HG02759 (cell line): ENCODE data around the gene PPP2R2B.

Experiments used
- ATAC-seq: cut with Tn5 transposase; IDR thresholded peaks from one replicate; pipeline ENCODE4 v1.9.1; 2021; ENCODE audit warnings: mild to moderate bottlenecking, moderate library complexity; ENCODE audit not compliant: unreplicated experiment

Gene PPP2R2B

GRCh38 chr5:146878476-146879172 is at the start of gene PPP2R2B:
TSS of gene PPP2R2B (minus strand) at chr5:146878757.
- peak; percentile 60 for ATAC-seq

DNA sequence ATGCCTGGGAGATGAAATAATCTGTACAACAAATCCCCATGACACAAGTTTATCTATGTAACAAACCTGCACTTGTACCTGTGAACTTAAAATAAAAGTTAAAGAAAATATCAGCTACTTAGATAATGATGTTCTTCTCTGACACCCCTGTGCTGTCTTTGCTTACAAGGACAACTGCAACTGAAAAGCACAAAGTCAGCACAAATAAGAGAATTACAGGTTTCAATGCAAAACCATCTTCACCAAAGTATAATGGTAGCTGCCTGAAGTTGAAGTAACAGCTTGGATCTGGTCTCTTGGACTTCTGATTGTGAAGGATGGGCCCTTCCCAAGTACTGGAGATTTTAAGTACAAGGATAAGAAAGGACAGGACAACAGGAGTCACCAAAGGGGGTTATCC is 45.6 kb upstream of the PPP2R2B start:
- no peak for ATAC-seq

GRCh38 chr5:146921225-146921624 is 42.7 kb upstream of the PPP2R2B start:
- no peak for ATAC-seq

- ATAC-seq: no peak
Observed at GRCh38 chr5:146920351-146920881, 41.9 kb upstream of the PPP2R2B start.

DNA sequence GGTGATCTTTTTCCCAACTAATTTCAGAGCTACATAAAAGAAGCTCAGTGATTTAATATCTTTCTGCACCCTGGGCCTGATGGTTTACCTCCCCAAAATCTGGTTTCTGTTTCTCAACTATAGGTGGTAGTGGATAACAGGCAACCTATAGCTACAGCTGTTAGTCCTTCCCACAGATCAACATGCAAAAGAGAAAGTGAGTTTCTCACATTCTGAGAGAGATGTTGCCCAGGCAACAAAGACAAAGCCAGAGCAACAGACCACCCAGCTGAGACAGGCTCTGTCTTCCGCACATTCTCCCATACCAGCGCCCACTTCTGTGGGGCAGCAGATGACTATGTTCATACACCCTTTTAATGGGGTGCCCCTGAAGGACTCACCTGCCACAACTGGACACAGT is 40.7 kb upstream of the PPP2R2B start:
- ATAC-seq: no peak

DNA sequence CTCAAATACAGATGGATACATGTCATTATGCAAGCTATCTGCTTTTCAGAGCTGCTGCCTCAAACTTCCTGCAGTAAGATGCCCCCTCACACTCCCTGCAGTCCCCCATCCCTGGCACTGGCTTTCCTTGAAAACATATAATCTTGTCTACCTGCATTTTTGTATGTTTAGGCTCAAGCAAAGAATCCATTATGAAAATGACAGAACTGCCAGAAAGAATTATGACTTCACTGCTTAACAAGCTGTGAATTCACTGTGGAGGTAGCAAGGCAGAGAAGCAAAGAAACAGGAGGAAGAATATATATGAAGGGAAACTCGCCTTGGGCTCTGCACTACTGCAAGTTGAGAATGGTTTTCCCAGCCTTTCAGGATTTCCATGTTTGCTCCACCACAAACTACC is 39.4 kb upstream of the PPP2R2B start:
- ATAC-seq: no peak

DNA sequence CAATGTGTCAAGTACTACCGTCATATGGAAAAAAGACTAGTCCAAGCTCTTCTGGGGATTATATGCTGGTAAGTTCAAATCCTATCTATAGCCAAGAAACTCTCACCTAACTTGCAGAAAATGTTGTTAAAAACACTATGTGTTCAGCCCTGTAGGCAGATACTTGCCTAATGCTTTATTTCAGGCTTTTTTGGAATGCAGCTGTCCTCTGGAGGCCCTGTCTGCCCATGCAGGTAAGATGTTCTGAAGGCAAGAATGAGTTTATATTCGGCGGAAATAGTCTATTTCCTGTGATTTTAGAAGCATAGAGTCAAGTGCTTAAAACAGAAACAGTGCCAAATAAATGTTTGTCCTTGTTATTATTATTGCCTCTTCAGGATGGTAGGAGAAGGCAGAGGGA is 34.3 kb upstream of the PPP2R2B start:
- ATAC-seq: no peak

DNA sequence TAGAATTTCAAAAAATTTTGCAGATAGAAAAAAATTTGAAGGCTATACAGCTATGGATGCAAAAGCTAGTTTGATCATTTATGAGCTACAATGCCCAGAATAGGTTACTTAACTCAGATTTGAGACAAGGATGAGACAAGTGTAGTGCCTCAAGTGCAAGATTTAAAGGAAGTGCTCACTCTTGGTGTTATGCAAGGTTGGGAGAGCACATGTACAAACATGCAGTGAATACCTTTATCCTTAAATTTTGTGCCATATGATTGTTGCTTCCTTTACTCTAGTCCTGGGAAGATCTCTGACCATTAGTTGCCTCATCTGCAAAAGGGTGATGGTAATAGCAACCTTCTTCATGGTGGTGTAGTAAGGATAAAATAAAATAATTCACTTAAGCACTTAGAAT is 31.7 kb upstream of the PPP2R2B start:
- no peak for ATAC-seq

DNA sequence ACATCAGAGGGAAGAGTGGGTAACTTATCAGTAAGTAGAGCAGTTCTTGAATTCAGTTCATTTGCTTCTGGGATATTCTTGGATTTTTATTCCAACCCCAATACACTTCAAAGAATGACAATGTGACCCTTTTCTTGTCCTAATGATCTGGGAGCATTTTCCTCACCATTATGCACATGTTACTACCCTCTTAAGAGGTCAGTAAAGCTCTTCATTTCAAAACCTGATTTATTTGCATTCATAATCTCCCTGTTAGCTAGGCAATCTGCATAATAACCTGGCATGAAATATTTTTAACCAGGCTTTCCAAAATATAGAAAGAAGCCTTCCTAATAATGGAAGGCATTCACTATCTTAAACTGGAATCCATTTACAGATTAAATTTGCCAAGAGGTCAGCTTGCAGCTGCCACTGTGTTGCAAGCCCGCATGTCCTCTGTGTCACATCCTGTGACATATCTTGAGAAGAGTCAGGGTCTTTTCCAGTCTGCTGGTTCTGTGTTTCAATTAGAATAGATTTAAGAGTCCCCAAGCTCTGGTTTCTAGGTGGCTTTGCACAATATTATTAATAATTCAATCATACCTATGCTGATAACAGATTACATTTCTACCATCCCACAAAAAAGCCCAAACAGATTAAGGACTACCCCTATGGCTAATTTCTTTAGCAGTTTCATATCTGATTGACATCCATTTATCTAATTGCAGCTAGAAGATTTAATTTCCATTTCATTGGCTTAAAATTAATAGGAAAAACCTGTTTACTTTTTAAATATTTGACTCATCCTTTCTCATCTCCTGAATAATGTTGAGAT is 30.9 kb upstream of the PPP2R2B start:
- no peak for ATAC-seq

DNA sequence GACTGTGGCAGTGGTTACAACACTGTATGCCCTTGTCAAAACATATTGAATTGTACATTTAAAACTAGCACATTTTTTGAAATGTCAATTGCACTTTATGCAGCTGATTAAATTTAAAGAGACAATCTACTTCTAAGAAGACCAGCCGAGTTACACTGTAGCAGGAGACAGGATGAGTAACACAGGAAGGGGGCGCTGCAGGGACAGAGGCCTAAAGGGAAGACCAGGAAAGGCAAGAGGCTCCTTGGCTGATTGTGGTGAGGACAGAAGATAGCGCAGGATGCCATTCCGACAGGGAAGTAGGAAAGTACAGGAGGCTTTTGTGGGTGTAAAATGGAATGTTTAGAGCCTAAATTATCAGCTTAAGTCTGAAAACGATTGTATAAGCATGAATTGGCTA is 28.2 kb upstream of the PPP2R2B start:
- no peak for ATAC-seq

GRCh38 chr5:146904890-146905289 is 26.3 kb upstream of the PPP2R2B start:
- no peak for ATAC-seq

DNA sequence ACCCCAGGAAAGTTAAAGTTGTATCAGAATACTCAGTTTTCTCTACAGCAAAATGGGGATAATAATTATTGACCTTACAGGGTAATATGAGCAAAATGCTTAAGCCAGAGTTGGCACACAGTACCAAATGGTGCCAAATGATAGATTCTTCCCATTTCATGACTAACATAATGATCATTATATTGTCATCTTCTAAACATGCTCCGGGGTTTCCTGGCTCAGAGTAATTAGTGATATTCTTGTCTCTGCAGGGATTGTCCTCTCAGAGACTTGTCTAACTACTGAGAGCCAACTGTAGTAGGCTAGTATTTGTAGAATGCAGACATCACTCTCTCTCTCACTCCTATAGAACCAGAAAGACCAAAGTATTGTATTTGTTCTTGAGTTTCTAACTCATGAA is 25.2 kb upstream of the PPP2R2B start:
- no peak for ATAC-seq

GRCh38 chr5:146902471-146902870 is 23.9 kb upstream of the PPP2R2B start:
- no peak for ATAC-seq

- ATAC-seq: no peak
Observed at GRCh38 chr5:146897061-146897460, 18.5 kb upstream of the PPP2R2B start.

GRCh38 chr5:146894753-146895521 is 16.4 kb upstream of the PPP2R2B start:
- no peak for ATAC-seq

- no peak for ATAC-seq
Observed at GRCh38 chr5:146893991-146894390, 15.4 kb upstream of the PPP2R2B start.

DNA sequence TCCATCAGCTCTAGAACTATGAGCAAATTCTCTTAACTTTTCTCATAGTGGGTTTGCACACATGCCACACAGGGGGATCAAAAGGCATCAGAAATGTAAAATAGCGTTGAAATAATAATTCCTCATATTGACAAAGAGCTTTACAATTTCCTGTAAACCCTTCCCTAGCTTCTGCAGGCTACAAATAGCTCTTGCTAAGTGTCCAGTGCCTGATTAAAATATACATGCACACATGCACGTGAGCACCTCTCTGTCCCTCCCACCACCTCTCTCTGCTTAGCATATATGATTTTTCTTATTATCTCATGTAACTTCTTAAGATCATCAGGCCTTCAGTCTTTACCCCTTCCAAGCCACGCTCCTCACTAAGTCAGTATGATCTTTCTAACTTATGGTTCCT is 13.7 kb upstream of the PPP2R2B start:
- ATAC-seq: no peak

DNA sequence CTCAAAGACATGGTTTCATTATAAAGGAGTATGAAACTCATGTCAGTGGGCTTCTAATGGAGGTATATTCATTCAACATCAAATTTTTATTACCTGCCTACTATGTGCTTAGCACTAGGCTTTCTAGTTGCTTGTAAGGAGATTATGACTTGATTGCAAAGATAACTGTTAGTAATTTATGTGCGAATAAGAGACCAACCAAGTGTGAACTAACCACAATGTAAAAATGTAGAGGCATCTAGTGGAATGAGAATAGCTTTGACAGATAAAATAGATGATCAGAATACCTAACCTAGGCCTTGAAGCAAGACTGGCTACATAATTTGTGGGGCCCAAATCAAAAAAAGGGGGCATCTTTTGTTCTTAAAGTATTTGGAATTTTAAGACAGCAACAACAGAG is 13.0 kb upstream of the PPP2R2B start:
- ATAC-seq: no peak

- no peak for ATAC-seq
Observed at GRCh38 chr5:146890731-146891440, 12.3 kb upstream of the PPP2R2B start.

DNA sequence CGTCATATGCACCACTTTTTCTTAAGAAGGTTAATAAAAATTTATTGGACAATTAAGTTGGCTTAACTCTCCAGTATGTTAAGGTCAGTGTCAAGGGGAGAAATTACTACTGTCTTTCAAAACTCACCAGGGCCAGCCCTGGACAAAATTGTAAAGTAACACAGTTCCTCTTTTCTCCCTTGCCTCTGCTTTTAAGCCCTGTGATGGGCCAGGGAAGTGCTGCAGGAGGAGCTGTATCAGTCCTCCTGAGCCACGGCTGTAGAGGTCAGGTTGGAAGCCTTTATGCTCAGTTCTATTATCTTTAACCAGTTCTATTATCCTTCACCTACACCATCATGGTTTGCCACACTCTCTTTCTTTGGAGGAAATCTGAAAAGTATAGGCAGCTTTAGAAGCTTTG is 11.5 kb upstream of the PPP2R2B start:
- ATAC-seq: no peak

- ATAC-seq: no peak
Observed at GRCh38 chr5:146889169-146889568, 10.6 kb upstream of the PPP2R2B start.
